ENCODE data around the gene LTO1. TPM values are rescaled to one million over a fixed set of nuclear protein-coding genes. Genes with fewer than 3 reads are reported as not detected.

The LTO1 gene
- total RNA-seq, 4 donors from 2014 or later = 4.1 to 30.7 (median 17.4) TPM

DNA sequence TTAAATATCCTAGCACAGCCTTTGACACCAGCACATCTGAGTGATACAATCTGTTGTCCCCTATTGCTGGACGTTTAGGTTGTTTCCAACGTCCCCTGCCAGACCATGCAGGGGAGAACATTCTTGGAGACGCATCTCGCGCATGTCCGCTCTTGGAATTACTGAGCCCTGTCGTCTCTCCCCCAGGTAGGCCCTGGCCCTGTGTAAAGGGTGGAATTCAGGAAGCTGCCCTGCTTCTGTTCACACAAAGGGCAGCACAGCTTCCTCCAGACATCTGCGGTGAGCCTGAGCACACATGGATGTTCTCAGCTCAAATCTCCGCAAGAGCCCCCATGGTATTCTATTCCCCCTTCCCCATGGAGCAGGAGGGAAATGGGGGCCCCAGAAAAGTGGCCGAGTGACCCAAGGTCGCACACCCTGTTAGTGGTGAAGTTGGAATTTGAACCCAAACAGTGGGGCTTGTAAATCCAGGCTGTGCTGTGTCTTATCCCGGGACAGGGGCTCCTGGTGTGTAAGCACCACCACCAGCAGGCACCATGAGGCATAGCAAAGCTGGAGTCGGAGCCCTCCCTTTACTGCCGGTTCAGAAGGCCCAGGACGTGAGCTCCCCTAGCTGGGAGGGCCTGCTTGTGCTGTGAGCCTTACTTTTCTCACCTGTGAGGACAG is 33.7 kb upstream of the LTO1 start:
- H3K27me3 ChIP-seq = peaks cover 0 to 11% of the 10 kb centered on the region in 2 donors
- intact Hi-C loops (cut with DNase I; ENCODE audit: low total_unique reads) = no loop called here
- DNase-seq = no peak
- H3K27ac ChIP-seq = no peak overlapping the region
- H3K4me3 ChIP-seq = no peak overlapping the region
- no peaks in the 10 kb centered on the region for H3K9me3 ChIP-seq
- TF ChIP-seq POLR2A (IDR thresholded peaks at IDR 0.05) = no peak
- TF ChIP-seq, protein P1, sequence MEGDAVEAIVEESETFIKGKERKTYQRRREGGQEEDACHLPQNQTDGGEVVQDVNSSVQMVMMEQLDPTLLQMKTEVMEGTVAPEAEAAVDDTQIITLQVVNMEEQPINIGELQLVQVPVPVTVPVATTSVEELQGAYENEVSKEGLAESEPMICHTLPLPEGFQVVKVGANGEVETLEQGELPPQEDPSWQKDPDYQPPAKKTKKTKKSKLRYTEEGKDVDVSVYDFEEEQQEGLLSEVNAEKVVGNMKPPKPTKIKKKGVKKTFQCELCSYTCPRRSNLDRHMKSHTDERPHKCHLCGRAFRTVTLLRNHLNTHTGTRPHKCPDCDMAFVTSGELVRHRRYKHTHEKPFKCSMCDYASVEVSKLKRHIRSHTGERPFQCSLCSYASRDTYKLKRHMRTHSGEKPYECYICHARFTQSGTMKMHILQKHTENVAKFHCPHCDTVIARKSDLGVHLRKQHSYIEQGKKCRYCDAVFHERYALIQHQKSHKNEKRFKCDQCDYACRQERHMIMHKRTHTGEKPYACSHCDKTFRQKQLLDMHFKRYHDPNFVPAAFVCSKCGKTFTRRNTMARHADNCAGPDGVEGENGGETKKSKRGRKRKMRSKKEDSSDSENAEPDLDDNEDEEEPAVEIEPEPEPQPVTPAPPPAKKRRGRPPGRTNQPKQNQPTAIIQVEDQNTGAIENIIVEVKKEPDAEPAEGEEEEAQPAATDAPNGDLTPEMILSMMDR (IDR thresholded peaks at IDR 0.05) = no peak
- peaks cover 0 to 10% of the 10 kb centered on the region in 2 donors for H3K4me1 ChIP-seq
- no peaks in the 10 kb centered on the region for H3K36me3 ChIP-seq

- TF ChIP-seq POLR2A (IDR thresholded peaks at IDR 0.05) = no peak
- TF ChIP-seq, protein P1 (IDR thresholded peaks at IDR 0.05) = no peak
- no peak for DNase-seq
- Histone ChIP-seq H3K36me3 (no peaks in the 10 kb centered on the region), H3K4me1 (peaks cover 0 to 15% of the 10 kb centered on the region in 2 donors), H3K27ac (no peak overlapping the region), H3K4me3 (no peak overlapping the region), H3K9me3 (no peaks in the 10 kb centered on the region), H3K27me3 (peaks cover 0 to 23% of the 10 kb centered on the region in 2 donors)
- intact Hi-C loops (cut with DNase I; ENCODE audit: low total_unique reads) = no loop called here
Measured at GRCh38 chr11:69707176-69707575, 32.0 kb upstream of the LTO1 start.

DNA sequence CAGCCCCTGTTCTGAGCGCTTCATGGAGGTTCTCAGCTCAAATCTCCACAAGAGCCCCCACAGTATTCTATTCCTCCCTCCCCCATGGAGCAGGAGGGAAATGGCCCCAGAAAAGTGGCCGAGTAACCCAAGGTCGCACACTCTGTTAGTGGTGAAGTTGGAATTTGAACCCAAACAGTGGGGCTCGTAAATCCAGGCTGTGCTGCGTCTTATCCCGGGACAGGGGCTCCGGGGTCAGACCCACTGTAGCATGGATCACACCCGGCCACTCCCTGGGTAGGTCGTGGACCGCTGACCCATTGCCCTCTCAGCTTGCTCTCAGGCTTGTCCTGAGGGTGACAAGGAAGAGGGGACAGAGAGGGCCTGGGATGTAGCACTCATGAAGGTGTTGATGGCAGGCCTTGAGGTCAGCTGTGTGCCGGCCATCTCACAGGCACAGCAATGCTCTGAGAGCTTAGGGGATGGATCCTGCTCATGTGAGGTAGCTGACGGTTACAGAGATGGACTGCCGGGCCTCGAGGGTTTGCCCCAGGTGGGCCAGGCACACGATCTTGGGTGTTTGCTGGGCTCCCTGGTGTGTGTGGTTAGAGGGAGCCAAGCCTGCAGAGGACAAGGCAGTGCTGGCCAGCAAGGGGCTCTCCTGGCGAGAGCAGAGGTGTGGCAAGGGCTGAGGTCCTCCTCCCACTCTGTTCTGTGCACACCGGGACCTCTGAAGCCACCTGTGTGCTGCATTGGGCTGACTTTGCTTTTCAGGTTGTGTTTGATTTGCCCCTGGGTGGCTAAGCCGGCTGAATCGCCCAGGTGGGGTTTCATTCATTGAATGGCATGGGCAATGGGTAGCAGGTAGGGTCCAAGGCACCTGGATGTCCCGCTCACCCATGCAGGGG is 31.0 kb upstream of the LTO1 start:
- no peak for TF ChIP-seq POLR2A (IDR thresholded peaks at IDR 0.05)
- TF ChIP-seq, protein P1 (IDR thresholded peaks at IDR 0.05) = no peak
- intact Hi-C loops (cut with DNase I; ENCODE audit: low total_unique reads) = no loop called here

GRCh38 chr11:69705351-69705811 is 30.2 kb upstream of the LTO1 start:
- Histone ChIP-seq H3K36me3 (no peaks in the 10 kb centered on the region), H3K4me3 (no peak overlapping the region), H3K27ac (no peak overlapping the region), H3K27me3 (peaks cover 0 to 39% of the 10 kb centered on the region in 2 donors), H3K4me1 (peaks cover 0 to 17% of the 10 kb centered on the region in 2 donors), H3K9me3 (no peaks in the 10 kb centered on the region)
- DNase-seq = no peak
- TF ChIP-seq, protein P1 (IDR thresholded peaks at IDR 0.05) = no peak
- TF ChIP-seq POLR2A (IDR thresholded peaks at IDR 0.05) = no peak
- intact Hi-C loops (cut with DNase I; ENCODE audit: low total_unique reads) = no loop called here

More for the DNA sequence above, 31.0 kb upstream of the LTO1 start:
- no peak for DNase-seq
- H3K9me3 ChIP-seq = no peaks in the 10 kb centered on the region
- no peak overlapping the region for H3K4me3 ChIP-seq
- peaks cover 0 to 33% of the 10 kb centered on the region in 2 donors for H3K27me3 ChIP-seq
- H3K27ac ChIP-seq = no peak overlapping the region
- H3K4me1 ChIP-seq = peaks cover 0 to 17% of the 10 kb centered on the region in 2 donors
- H3K36me3 ChIP-seq = no peaks in the 10 kb centered on the region

All from uterus (tissue), 4 donors.